ENCODE measurements around the gene TMPRSS11D.

DNA sequence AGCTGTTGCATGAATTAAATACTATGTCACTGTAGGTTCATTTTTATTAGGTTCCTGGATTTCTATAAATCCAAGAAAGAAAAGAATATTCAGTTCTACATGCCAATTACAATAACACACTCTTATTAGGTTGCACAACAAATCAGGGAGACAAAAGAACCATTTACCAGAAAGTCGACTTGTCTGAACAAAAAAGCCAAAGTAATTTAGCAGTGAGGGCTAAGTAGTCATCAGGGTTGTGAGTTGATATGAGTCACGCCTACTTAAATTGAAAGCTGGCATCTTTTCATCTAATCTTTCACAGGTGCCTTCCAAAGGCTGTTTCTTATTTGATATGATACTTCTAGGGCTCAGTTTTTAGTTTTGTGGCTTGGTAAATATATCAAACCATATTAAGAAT lies 104.2 kb downstream of the TMPRSS11D start:
- TF ChIP-seq, protein P1, sequence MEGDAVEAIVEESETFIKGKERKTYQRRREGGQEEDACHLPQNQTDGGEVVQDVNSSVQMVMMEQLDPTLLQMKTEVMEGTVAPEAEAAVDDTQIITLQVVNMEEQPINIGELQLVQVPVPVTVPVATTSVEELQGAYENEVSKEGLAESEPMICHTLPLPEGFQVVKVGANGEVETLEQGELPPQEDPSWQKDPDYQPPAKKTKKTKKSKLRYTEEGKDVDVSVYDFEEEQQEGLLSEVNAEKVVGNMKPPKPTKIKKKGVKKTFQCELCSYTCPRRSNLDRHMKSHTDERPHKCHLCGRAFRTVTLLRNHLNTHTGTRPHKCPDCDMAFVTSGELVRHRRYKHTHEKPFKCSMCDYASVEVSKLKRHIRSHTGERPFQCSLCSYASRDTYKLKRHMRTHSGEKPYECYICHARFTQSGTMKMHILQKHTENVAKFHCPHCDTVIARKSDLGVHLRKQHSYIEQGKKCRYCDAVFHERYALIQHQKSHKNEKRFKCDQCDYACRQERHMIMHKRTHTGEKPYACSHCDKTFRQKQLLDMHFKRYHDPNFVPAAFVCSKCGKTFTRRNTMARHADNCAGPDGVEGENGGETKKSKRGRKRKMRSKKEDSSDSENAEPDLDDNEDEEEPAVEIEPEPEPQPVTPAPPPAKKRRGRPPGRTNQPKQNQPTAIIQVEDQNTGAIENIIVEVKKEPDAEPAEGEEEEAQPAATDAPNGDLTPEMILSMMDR (IDR thresholded peaks at IDR 0.05): no peak
- no peak for TF ChIP-seq POLR2A (IDR thresholded peaks at IDR 0.05)

Data from right lobe of liver (tissue), 4 donors.